IPS-NIHi11 (cell line): ENCODE data around the gene FAM117A.
"Not testable (repeated sequence)": the region's sequence is repeated elsewhere in the genome, so short reads cannot be mapped to it uniquely, and the experiment has no call there.

Experiments
- DNase-seq: peaks from one replicate; pipeline ENCODE4 v3.0.0; 2012; ENCODE audit warnings: mixed read lengths, low spot score

FAM117A gene

DNA sequence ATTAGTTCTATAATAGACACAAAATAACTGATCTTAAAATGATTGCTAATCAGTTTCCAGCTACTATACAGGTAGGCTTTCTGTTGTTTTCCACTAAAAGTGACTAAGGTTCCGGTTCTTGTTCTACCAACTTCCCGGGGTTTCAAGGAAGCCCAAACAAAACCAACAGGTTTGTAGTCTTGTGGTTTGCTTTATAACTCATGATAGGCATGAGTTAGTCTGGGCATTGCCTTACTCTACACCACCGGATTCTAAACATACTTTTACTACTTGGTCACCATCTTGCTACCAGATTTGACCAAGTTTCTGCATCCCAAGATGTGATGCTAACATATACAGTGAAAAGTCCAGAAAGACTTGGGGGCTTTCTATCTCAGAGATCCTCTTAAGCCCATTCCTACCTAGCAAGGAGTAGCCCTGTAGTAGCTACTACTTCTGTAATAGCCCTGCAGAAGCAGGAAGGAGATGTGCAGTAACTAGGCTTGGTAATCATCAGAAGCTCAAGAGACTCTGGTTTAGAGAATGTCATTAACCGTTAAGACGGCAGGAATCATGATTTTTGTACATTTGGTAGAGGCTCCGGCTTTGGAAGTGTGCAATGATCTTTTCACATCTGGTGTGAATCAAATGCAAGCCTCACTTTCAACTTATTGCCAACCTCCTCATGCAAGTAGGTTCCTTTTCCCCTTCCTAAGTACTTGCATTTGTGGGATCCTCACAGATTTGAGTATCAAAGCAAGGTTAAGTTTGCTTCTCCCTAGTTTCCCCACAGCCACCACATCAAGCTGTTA is 1.6 kb downstream of the FAM117A start:
- DNase-seq = no peak

GRCh38 chr17:49760932-49761558 is 2.9 kb downstream of the FAM117A start:
- DNase-seq = no peak

DNA sequence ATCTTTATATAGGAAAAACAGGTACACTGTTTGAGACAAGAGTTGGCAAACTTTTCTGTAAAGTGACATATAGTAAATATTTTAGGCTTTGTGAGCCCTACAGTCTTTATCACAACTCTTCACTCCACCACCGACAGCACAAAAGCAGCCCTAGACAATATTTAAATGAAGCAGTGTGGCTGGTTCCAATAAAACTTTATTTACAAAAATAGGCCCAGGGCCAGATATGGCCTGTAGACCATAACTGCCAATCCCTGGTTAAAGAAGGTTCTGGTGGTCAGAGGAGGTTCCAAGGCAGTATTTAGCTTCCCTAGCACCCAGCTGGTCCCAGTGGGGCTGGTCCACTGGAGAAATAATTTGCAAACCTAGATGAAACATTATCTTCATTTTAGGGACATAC is 3.6 kb downstream of the FAM117A start:
- no peak for DNase-seq

DNA sequence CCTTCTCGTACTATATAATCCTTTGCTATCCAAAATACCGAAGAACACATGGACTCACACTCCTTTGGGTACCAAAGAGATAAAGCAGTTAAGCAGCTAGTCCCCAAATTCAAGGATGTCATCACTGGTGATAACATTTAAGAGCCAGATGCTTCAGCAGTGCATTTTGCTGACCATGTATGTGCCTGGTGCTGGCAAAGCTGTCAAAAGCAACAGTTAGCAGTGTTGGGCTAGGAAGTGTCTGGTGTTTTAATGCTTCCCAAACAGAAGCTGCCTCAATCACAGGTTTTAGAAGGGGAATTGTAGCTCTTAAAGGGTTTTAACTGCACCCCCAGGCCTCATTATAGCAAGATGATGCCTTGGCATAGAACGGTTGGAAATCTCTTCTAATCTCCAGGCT is 4.7 kb downstream of the FAM117A start:
- DNase-seq = no peak

DNA sequence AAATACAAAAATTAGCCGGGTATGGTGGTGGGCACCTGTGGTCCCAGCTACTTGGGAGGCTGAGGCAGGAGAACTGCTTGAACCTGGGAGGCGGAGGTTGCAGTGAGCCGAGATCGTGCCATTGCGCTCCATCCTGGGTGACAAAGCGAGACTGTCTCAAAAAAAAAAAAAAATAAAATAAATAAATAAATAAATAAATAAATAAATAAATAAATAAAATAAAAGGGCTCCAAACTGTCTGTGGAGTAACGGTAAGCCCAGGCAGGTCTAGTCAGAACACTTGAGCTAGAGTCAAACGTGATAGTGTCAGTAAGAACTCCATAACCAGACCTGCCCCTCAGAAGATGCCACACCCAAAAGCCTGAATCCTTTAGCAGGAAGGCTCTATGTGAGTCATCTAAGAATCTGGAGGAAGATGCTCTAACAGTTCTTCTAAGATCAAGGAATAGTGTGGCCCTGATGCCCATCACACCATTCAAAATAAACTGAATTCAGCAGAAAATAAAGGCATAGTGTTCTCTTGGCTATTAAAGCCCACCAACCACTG is 5.4 kb downstream of the FAM117A start:
- DNase-seq = not testable (repeated sequence)

DNA sequence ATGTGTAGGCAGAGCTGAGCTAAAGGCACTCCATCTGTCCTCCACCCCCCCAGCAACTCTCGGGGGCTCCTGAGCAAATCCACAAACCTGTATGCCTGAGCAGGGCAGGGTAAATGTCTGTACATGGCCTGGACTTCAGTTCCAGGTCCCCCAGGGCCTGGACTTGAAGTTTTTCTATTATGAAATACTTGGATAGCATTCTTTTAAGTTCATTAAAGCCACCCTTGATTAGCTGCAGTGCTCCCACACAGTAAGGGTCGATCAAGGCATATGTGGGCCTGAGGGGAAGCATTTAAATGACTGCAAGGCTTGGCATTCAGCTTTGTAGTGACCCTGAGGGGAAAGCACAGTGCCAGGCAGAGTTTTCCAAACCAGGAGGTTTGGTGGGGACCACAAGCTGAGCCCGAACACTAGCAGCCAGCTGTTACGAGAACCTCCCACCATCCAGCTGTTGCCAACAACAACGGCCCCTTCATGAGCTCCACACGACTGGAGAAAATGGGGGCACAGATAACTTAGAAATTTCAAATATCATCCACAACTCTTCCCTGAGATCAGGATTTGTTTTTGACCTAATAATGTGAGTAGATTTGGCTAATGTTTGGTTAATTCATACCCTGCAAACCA is 6.7 kb downstream of the FAM117A start:
- DNase-seq = no peak

DNA sequence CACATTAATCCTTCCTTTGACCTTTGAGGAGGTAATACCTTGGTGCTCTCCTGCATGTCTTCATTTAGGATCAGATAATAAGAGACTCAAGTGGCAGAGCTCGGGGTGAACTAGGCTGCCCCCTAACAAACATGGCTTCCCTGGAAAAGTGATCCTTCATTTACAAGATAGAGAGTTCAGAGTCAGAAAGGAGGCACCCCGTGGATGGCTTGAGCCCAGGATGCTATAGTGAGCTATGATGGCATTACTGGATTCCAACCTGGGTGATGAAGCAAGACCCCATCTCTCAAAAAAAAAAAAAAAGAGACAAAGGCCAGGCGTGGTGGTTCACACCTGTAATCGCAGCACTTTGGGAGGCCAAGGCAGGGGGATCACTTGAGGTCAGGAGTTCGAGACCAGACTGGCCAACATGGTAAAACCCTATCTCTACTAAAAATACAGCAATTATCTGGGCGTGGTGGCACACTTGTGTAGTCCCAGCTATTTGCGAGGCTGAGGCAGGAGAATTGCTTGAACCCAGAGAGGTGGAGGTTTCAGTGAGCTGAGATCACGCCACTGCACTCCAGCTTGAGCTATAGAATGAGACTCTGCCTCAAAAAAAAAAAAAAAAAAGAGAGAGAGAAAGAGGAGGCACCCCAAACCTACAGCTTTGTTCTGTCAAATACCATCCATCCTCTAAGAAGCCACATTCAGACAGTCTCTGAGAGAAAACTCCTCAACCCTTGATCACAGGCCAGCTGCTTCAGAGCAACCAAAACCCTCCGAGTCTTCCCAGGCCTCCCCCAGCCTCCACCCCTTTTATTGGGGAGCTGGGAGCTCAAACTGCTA is 7.4 kb downstream of the FAM117A start:
- no peak for DNase-seq

DNA sequence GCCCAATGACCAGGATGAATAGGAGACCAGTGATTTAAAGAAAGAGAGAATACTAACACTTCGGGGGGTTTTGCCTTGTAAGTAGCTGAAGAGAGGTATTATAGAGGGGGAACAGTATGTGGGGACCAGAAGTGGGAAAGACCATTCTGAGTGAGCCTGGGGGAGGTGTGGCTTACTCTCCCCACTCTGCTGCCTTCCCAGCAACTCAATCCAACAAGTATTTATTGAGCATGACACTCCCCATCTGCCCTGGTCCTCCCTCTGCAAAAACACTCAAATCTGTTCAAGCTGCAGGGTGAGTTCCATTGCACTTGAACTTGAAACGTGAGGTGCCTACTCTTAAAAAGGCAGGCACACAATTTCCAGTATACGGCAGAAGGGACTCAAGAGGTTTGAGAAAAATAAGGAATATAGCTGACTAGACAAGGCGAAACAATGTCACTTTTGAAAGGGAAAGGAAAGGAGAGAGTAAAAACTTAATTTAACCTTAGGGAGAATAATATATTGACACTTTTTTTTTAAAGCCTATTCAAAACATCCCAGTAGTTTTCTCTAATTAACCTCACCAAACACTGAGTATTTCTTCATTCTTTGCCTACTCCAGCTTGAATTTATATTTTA is 8.2 kb downstream of the FAM117A start:
- no peak for DNase-seq

DNA sequence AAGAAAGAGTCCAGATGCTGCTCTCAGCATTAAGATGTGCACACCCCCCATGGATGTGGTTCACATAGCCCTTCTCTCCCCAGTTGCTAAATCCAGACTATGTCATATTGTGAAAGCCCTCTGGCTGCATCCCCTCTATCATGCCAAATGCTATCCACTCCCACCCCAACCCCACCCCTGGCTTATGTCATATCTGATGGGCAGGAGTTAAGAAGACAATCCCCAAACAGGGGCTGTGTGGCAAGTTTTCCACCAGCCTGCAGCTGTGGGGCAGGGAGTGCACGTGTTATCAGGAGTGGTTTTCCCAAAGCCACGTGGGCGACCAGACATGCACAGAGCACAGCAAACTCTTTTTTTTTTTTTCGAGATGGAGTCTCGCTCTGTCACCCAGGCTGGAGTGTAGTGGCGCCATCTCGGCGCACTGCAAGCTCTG is 10.0 kb downstream of the FAM117A start:
- DNase-seq = no peak

DNA sequence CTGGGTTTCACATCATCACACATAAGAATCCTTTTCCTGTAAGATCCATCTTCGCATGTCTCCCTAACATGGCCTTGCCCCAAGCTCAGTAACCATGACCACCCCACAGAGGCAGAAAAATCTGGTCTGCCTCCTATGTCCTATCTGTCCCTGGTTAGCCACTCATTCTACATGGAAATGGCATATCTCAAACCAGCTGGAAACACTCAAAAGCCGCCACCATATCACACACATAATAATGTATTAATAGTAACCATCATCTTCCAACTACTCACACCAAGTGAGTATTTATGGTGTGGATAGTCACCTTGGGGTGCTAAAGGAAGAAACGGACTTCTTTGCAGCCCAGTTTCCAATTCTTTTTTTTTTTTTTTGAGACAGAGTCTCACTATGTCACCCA is 11.4 kb downstream of the FAM117A start:
- no peak for DNase-seq

DNA sequence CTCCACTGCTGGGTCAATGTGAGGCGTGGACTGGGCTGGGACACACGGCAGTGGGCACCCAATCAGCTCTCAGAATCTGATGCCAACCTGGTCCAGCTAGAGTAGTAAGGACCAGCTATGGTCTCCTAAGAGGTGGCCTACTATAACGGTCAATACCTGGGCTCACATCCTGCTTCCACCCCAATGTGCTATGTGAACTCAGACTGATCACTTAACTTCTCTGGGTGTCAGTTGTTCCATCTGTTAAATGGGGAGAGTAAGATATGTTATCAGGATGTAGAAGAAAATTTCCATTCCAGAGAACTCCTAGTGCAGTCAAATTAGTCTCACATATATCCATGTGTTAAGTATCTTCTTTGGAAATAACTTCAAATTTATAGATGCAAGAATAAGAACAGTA is 14.2 kb downstream of the FAM117A start:
- DNase-seq = no peak

GRCh38 chr17:49748791-49749190 is 15.1 kb downstream of the FAM117A start:
- no peak for DNase-seq

GRCh38 chr17:49748223-49748622 is 15.7 kb downstream of the FAM117A start:
- DNase-seq = no peak

- DNase-seq = no peak
Observed at GRCh38 chr17:49747632-49748031, 16.3 kb downstream of the FAM117A start.

GRCh38 chr17:49746791-49747490 is 17.0 kb downstream of the FAM117A start:
- no peak for DNase-seq

- DNase-seq = no peak
Observed at GRCh38 chr17:49745175-49746139, 18.5 kb downstream of the FAM117A start.

DNA sequence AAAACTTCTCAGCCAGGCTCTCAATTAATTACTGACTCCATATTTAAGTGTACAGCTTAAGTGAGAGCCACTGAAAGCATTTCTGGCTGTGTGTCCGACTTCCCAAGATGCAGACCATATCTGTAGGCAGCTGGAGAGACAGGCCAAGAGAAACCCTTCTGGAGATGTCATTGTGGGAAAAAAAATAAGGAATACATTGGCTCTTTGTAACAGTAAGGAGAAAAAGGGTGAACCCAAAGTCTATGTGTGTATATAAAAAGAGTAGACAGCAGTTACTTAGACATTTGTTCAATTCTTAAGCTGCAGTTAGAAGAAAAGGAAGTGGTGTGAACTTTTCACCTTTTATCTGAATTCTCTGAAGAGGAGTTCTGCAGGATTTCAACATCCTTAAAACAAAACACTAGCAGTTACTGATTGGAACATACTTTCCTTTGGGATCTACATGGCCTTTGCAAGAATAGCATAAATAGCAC is 21.7 kb downstream of the FAM117A start:
- no peak for DNase-seq

DNA sequence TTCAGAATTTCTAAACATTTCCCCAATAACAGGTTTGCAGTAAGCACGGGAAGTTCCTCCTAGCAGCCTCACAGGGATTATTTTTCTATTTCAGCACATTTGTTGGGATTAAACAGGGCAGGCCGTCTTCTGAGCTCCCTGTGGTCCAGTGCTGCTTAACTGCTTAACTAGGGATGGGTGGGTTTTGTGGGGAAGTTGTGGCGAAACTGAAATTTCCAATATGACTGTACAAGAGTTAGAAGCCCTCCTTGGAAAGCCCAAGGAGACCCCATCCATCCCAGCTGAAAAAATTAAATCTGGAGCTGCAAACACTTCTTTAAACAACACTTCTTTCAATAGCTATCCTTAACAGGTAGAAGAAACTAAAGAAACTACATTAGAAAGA is 22.2 kb downstream of the FAM117A start:
- DNase-seq = no peak

DNA sequence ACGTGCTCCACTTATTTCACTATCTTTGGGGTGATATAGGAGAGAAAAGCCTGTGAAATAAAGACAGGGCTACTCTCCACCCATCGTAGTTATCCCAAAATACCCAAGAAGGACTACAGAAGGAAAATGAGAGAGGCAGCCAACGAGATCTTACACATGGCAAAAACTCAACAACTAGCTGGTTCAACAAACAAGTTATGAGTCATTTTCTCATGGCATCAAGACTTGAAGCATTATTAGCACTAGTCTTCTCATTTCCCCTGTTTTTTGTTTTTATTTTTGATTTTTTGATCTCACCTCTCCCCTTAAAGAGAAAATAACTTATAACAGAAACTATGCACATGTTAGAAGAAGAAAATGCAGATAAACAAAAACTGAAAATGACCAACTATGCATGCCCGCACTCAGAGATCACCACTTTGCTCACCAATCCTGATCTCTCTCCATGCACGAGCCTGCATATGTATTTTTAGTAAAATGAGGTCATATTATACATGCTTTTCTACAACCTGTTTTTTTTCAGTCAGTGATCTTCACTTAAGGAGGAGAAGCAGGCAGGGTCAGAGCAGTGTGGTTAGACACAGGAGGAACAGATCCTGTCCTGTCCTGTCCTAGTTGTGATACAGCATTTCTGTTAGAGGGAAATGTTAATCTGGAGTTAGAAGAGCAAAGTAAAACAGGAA is 22.8 kb downstream of the FAM117A start:
- DNase-seq = no peak
